Karpas-422 (cell line): Measurements from ENCODE around the gene REG4. TPM values are rescaled to one million over a fixed set of nuclear protein-coding genes. Genes with fewer than 3 reads are reported as not detected.

Experiments
- DNase-seq: peaks from one replicate; pipeline ENCODE4 v3.0.0-alpha.2; 2015
- H2AFZ ChIP-seq: fragments of 200-600 bp; sonication (generic); 2 replicates; pipeline ENCODE4 v1.6.1; 2014; ENCODE audit warnings: antibody characterized with exemption, low read length, mixed read lengths
- H3K27ac ChIP-seq: fragments of 200-600 bp; sonication (generic); 2 replicates; pipeline ENCODE4 v1.5.1; 2014; ENCODE audit warnings: mild to moderate bottlenecking, low read length, moderate library complexity
- H3K27me3 ChIP-seq: fragments of 200-600 bp; sonication (generic); 2 replicates; pipeline ENCODE4 v1.6.1; 2014; ENCODE audit warnings: low read length, mixed read lengths
- H3K36me3 ChIP-seq: fragments of 200-600 bp; sonication (generic); 2 replicates; pipeline ENCODE4 v1.6.1; 2014; ENCODE audit warnings: low read length, mixed read lengths; ENCODE audit not compliant: insufficient read depth
- H3K4me1 ChIP-seq: fragments of 200-600 bp; sonication (generic); 2 replicates; pipeline ENCODE4 v1.6.1; 2014; ENCODE audit warnings: mild to moderate bottlenecking, low read length, mixed read lengths
- H3K4me2 ChIP-seq: fragments of 200-600 bp; sonication (generic); 2 replicates; pipeline ENCODE4 v1.6.1; 2014; ENCODE audit warnings: low read length, low read depth, mild to moderate bottlenecking; ENCODE audit not compliant: poor library complexity, severe bottlenecking
- H3K4me3 ChIP-seq: fragments of 200-600 bp; sonication (generic); 2 replicates; pipeline ENCODE4 v1.5.1; 2014; ENCODE audit warnings: mild to moderate bottlenecking, antibody characterized with exemption, low read length, mixed read lengths
- H3K79me2 ChIP-seq: fragments of 200-600 bp; sonication (generic); 2 replicates; pipeline ENCODE4 v1.6.1; 2014; ENCODE audit warnings: mild to moderate bottlenecking, low read length, mixed read lengths
- H3K9ac ChIP-seq: fragments of 200-600 bp; sonication (generic); 2 replicates; pipeline ENCODE4 v1.6.0; 2014; ENCODE audit warnings: low read length
- H3K9me2 ChIP-seq: fragments of 200-600 bp; sonication (generic), shearing (Covaris generic); replicated peaks from 2 replicates; pipeline ENCODE4 v1.6.0; 2014; ENCODE audit warnings: mild to moderate bottlenecking, low read length, moderate library complexity; ENCODE audit not compliant: insufficient read depth
- H3K9me3 ChIP-seq: fragments of 300-700, 200-600 bp; sonication (generic); 2 replicates; pipeline ENCODE4 v1.6.1; 2014; ENCODE audit warnings: low read length, mixed read lengths
- H4K20me1 ChIP-seq: fragments of 200-600 bp; sonication (generic); 2 replicates; pipeline ENCODE4 v1.6.1; 2014; ENCODE audit warnings: mild to moderate bottlenecking, antibody characterized with exemption, low read length, low read depth; ENCODE audit not compliant: insufficient read depth
- total RNA-seq: library from RNA; depleted of rRNA; stranded (reverse); fragments of >200 nt; shearing (Covaris generic); gene quantifications from 2 replicates; pipeline ENCODE4 v1.2.3, GENCODE V29; 2014; ENCODE audit warnings: low replicate concordance

The REG4 gene
- total RNA-seq, 1 experiment from 2014 or later, result not detected

DNA sequence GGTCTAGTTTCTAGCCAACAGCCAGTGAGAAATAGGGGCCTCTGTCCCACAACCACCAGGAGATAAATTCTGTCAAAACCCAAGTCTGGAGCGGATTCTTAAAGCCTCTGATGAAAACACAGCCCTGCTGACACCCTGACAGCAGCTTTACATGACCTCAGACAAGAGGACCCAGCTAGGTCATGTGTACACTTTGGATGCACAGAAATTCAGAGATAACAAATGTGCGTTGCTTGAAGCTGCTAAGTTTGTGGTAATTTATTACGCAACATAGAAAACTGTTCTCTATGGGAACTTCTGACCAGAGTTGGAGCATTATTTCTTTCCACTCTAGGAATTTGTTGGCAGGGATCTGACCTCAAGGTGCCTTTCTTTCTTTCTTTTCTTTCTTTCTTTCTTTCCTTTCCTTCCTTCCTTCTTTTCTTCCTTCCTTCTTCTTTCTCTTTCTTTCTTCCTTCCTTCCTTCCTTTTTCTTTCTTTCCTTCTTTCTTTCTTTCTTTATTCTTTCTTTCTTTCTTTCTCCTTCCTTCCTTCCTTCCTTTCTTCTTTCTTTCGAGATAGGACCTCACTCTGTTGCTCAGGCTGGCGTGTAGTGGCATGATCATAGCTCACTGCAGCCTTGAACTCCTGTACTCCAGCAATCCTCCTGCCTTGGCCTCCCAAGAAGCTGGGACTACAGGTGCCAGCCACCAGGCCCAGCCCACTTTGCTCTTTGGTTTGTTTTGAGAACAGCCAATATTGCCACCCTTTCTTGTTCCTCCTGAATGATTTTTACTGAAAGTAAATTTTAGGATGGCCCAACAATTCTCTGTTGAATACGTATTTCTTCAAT is 27.7 kb downstream of the REG4 start:
- Histone ChIP-seq H3K9me2 (no peaks in the 10 kb centered on the region), H3K4me2 (no peak overlapping the region), H3K27ac (no peak overlapping the region), H3K36me3 (no peaks in the 10 kb centered on the region), H4K20me1 (no peaks in the 10 kb centered on the region), H3K9ac (no peak overlapping the region), H3K79me2 (no peaks in the 10 kb centered on the region), H3K9me3 (no peaks in the 10 kb centered on the region), H3K27me3 (no peaks in the 10 kb centered on the region), H2AFZ (no peak overlapping the region), H3K4me3 (no peak overlapping the region), H3K4me1 (no peaks in the 10 kb centered on the region)
- DNase-seq, result no peak

- no peaks in the 10 kb centered on the region for H3K36me3 ChIP-seq
- no peak overlapping the region for H2AFZ ChIP-seq
- H3K79me2 ChIP-seq, result no peaks in the 10 kb centered on the region
- H3K4me2 ChIP-seq, result no peak overlapping the region
- H3K4me3 ChIP-seq, result no peak overlapping the region
- H3K9me3 ChIP-seq, result no peaks in the 10 kb centered on the region
- H3K27ac ChIP-seq, result no peak overlapping the region
- no peaks in the 10 kb centered on the region for H4K20me1 ChIP-seq
- no peaks in the 10 kb centered on the region for H3K9me2 ChIP-seq
- H3K9ac ChIP-seq, result no peak overlapping the region
- no peaks in the 10 kb centered on the region for H3K4me1 ChIP-seq
- no peak for DNase-seq
- no peaks in the 10 kb centered on the region for H3K27me3 ChIP-seq
These were observed 28.5 kb downstream of the REG4 start for GRCh38 chr1:119782631-119783325.

- H3K4me1 ChIP-seq, result no peaks in the 10 kb centered on the region
- no peaks in the 10 kb centered on the region for H3K36me3 ChIP-seq
- no peak overlapping the region for H3K27ac ChIP-seq
- no peak overlapping the region for H3K4me3 ChIP-seq
- H4K20me1 ChIP-seq, result no peaks in the 10 kb centered on the region
- no peaks in the 10 kb centered on the region for H3K27me3 ChIP-seq
- H3K4me2 ChIP-seq, result no peak overlapping the region
- H3K9me2 ChIP-seq, result no peaks in the 10 kb centered on the region
- H3K9me3 ChIP-seq, result no peaks in the 10 kb centered on the region
- no peak overlapping the region for H3K9ac ChIP-seq
- no peaks in the 10 kb centered on the region for H3K79me2 ChIP-seq
- DNase-seq, result no peak
- H2AFZ ChIP-seq, result no peak overlapping the region
These were observed 29.6 kb downstream of the REG4 start for GRCh38 chr1:119781434-119782210.

DNA sequence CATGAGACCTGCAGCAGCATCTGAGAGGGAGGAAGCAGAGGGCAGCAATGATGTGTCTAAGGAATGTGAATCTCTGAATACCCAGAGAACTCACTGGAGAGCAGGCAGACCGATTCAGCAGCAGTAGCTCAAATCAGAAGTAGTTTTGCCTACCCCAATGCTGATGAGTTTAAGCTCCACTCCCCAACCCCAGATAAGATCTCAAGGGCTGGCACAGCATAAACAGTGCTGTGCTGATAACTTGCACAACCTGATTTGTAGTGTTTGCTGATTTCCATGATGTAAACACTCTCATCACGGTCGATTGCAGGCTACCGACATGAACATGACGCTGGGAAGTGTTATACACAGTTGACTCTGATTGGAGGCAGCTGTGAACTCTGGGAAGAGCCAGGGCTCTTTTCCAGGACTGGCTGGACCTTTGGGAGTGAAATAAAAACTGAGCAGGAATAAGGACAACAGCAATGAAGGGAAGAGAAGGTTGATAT is 31.3 kb downstream of the REG4 start:
- no peaks in the 10 kb centered on the region for H3K9me2 ChIP-seq
- no peak overlapping the region for H2AFZ ChIP-seq
- no peaks in the 10 kb centered on the region for H3K9me3 ChIP-seq
- H4K20me1 ChIP-seq, result no peaks in the 10 kb centered on the region
- no peak overlapping the region for H3K4me2 ChIP-seq
- no peak for DNase-seq
- H3K9ac ChIP-seq, result no peak overlapping the region
- no peaks in the 10 kb centered on the region for H3K79me2 ChIP-seq
- H3K27ac ChIP-seq, result no peak overlapping the region
- no peaks in the 10 kb centered on the region for H3K27me3 ChIP-seq
- no peaks in the 10 kb centered on the region for H3K4me1 ChIP-seq
- H3K4me3 ChIP-seq, result no peak overlapping the region
- no peaks in the 10 kb centered on the region for H3K36me3 ChIP-seq

DNA sequence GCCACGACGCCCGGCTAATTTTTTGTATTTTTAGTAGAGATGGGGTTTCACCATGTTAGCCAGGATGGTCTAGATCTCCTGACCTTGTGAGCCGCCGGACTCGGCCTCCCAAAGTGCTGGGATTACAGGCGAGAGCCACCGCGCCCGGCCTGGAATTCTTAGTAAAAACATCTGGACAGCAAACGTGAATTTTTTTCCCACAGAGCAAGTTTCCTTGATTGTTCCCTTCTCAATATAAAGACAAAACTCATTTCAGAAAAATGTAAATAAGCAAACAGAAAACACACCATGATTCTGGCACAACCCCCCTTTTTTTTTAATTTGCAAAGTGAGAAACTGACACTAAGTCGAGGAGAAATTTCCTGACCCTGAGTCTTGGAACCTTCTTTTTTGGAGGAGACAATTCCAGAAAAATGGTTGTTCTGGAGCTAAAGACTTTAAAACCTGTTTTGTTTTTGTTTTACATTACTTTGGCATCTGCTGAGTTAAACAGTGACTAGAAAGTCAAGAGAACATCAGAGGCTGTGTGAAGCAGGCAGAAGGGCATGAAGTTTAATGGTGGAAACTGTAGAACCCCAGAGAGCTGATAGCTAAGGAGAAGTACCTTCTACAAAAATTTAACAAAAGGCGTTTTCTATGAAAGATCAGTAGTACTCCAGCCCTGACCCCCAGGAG is 32.2 kb downstream of the REG4 start:
- Histone ChIP-seq H3K79me2 (no peaks in the 10 kb centered on the region), H3K9me3 (no peaks in the 10 kb centered on the region), H3K9ac (no peak overlapping the region), H3K27ac (no peak overlapping the region), H4K20me1 (no peaks in the 10 kb centered on the region), H3K4me3 (no peak overlapping the region), H3K9me2 (no peaks in the 10 kb centered on the region), H3K4me1 (no peaks in the 10 kb centered on the region), H3K36me3 (no peaks in the 10 kb centered on the region), H3K4me2 (no peak overlapping the region), H2AFZ (no peak overlapping the region), H3K27me3 (no peaks in the 10 kb centered on the region)
- no peak for DNase-seq

GRCh38 chr1:119778359-119778758 is 32.9 kb downstream of the REG4 start:
- no peak overlapping the region for H3K27ac ChIP-seq
- no peaks in the 10 kb centered on the region for H3K36me3 ChIP-seq
- no peaks in the 10 kb centered on the region for H3K4me1 ChIP-seq
- H3K4me2 ChIP-seq, result no peak overlapping the region
- no peak overlapping the region for H2AFZ ChIP-seq
- H3K27me3 ChIP-seq, result no peaks in the 10 kb centered on the region
- no peaks in the 10 kb centered on the region for H4K20me1 ChIP-seq
- H3K4me3 ChIP-seq, result no peak overlapping the region
- no peak overlapping the region for H3K9ac ChIP-seq
- DNase-seq, result no peak
- no peaks in the 10 kb centered on the region for H3K9me2 ChIP-seq
- H3K79me2 ChIP-seq, result no peaks in the 10 kb centered on the region
- H3K9me3 ChIP-seq, result no peaks in the 10 kb centered on the region

- no peak for DNase-seq
- no peak overlapping the region for H3K4me2 ChIP-seq
These were observed 36.3 kb downstream of the REG4 start for GRCh38 chr1:119774746-119775490.

More at GRCh38 chr1:119774746-119775490, 36.3 kb downstream of the REG4 start:
- H3K79me2 ChIP-seq, result no peaks in the 10 kb centered on the region
- H3K4me1 ChIP-seq, result no peaks in the 10 kb centered on the region
- no peaks in the 10 kb centered on the region for H3K9me2 ChIP-seq
- no peak overlapping the region for H3K4me3 ChIP-seq
- H3K36me3 ChIP-seq, result no peaks in the 10 kb centered on the region
- H3K27ac ChIP-seq, result no peak overlapping the region
- no peaks in the 10 kb centered on the region for H3K9me3 ChIP-seq
- H3K9ac ChIP-seq, result no peak overlapping the region
- no peak overlapping the region for H2AFZ ChIP-seq
- H4K20me1 ChIP-seq, result no peaks in the 10 kb centered on the region
- H3K27me3 ChIP-seq, result no peaks in the 10 kb centered on the region
